OCI-LY7 (cell line): ENCODE data around the gene OAF. TPM values are rescaled to one million over a fixed set of nuclear protein-coding genes. Genes with fewer than 3 reads are reported as not detected.

Source experiments
- BruUV-seq: library from RNA; stranded (reverse); fragments of 400-500 nt; replicated peaks from 2 replicates; lab custom pipeline; 2021; lab: Mats Ljungman, UMichigan
- CTCF ChIA-PET: fragments of 300-600 bp; sonication (Branson Sonifier 250); formaldehyde crosslinking; loops from one replicate; lab custom pipeline; 2022; ENCODE audit warnings: antibody characterized with exemption; ENCODE audit not compliant: unreplicated experiment; lab: Charles Lee
- POLR2A ChIA-PET: fragments of 300-600 bp; sonication (Branson Sonifier 250); formaldehyde crosslinking; loops from one replicate; lab custom pipeline; 2022; ENCODE audit warnings: antibody characterized with exemption; lab: Charles Lee
- DNase-seq: peaks from one replicate; pipeline ENCODE4 v3.0.0-alpha.2; 2015; ENCODE audit warnings: low spot score
- H2AFZ ChIP-seq: fragments of 200-600 bp; sonication (generic), shearing (Covaris generic); 2 replicates; pipeline ENCODE4 v1.6.1; 2014; ENCODE audit warnings: mild to moderate bottlenecking, antibody characterized with exemption, low read length, moderate library complexity
- H3K27ac ChIP-seq: fragments of 200-600 bp; sonication (generic); 2 replicates; pipeline ENCODE4 v1.5.1; 2014; ENCODE audit warnings: mixed run types, low read depth, mild to moderate bottlenecking, moderate library complexity, low read length, inconsistent platforms; ENCODE audit not compliant: poor library complexity, severe bottlenecking
- H3K36me3 ChIP-seq: fragments of 200-600 bp; sonication (generic); 2 replicates; pipeline ENCODE4 v1.6.1; 2014; ENCODE audit warnings: mild to moderate bottlenecking, antibody characterized with exemption, low read length, moderate library complexity, mixed read lengths; ENCODE audit not compliant: insufficient read depth
- H3K4me1 ChIP-seq: fragments of 200-600 bp; sonication (generic); 2 replicates; pipeline ENCODE4 v1.5.1; 2014; ENCODE audit warnings: mild to moderate bottlenecking, low read length; ENCODE audit not compliant: insufficient read depth, poor library complexity, severe bottlenecking
- H3K4me2 ChIP-seq: fragments of 200-600 bp; sonication (generic); 2 replicates; pipeline ENCODE4 v1.6.1; 2014; ENCODE audit warnings: mild to moderate bottlenecking, low read length
- H3K4me3 ChIP-seq: fragments of 200-600 bp; sonication (generic); 2 replicates; pipeline ENCODE4 v1.5.1; 2014; ENCODE audit warnings: mild to moderate bottlenecking, low read depth, low read length; ENCODE audit not compliant: poor library complexity, severe bottlenecking
- H3K79me2 ChIP-seq: fragments of 200-600 bp; sonication (generic); 2 replicates; pipeline ENCODE4 v1.6.1; 2016; ENCODE audit warnings: low read depth, mild to moderate bottlenecking, low read length, moderate library complexity, mixed read lengths; ENCODE audit not compliant: insufficient read depth
- H3K9me2 ChIP-seq: fragments of 200-600 bp; sonication (generic); 2 replicates; pipeline ENCODE4 v1.6.1; 2016; ENCODE audit warnings: mild to moderate bottlenecking, low read length, mixed read lengths; ENCODE audit not compliant: insufficient read depth
- H3K9me3 ChIP-seq: fragments of 200-600 bp; sonication (generic); 2 replicates; pipeline ENCODE4 v1.6.1; 2014; ENCODE audit warnings: mild to moderate bottlenecking, mixed run types, low read length, mixed read lengths
- H4K20me1 ChIP-seq: fragments of 200-600 bp; sonication (generic); 2 replicates; pipeline ENCODE4 v1.6.1; 2014; ENCODE audit warnings: mild to moderate bottlenecking, antibody characterized with exemption, low read length, moderate library complexity, mixed read lengths; ENCODE audit not compliant: insufficient read depth
- EZH2phosphoT487 ChIP-seq: fragments of 200-600 bp; sonication (generic); IDR thresholded peaks from 2 replicates; pipeline ENCODE4 v1.6.1; 2018; ENCODE audit warnings: low read depth, borderline replicate concordance, mild to moderate bottlenecking, mixed run types, antibody characterized with exemption, low read length, moderate library complexity, mixed read lengths
- intact Hi-C: fragments of 100-400 bp; cut with micrococcal nuclease; formaldehyde crosslinking; loops from one replicate; pipeline ENCODE4 v1.10.0; 2022; ENCODE audit not compliant: unreplicated experiment
- total RNA-seq, 2 experiments: library from RNA; depleted of rRNA in 1 of 2; stranded (reverse); fragments of >200 nt in 1 of 2; shearing (Covaris generic) in 1 of 2; gene quantifications; 2 replicates each; pipeline ENCODE4 v1.2.3, GENCODE V29; 2014 to 2022
- TF ChIP-seq, protein P1 (sequence below): fragments of 200-600 bp; sonication (generic); conservative IDR thresholded peaks from 2 replicates; pipeline ENCODE4 v1.5.1; 2014; ENCODE audit warnings: mild to moderate bottlenecking, antibody characterized with exemption, low read length, moderate library complexity, mixed read lengths

Gene OAF
- total RNA-seq, 2 experiments from 2014 or later, result 3.4 to 3.8 TPM

DNA sequence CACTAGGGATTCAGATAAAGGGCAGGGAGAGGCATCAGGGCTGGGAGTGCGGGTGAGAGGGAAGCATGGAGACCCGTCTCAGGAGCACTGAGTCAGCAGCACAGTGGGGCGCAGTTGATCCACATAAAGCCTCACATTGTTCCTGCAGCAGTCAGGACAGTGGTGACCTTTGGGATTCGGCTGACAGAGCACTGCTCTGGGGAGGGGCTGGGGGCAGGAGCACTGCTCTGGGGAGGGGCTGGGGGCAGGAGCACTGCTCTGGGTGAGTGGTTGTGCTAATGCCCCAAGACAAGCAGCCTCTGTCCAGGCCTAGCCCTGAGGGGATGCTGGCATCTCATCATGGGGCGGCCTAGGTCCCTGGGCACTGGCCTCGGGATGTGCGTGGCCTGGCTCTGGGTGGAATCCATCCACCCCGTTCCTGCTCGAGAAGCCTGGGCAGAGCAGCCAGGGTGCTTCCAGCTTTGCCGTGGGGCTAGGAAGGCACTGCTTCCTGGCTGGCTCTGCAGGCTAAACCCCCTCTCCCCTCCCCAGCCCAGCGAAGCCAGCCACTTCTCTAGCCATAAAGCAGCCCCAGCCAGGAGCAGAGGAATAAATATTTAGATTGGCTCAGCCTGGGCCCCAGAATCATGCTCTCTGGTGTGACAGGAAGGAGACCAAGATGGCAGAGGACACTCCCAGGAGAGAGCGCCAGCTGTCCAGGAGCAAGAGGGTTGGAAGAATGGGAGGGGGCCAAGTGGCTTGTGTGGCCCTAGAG lies 7.3 kb downstream of the OAF start:
- no peak for TF ChIP-seq EZH2phosphoT487
- TF ChIP-seq, protein P1, sequence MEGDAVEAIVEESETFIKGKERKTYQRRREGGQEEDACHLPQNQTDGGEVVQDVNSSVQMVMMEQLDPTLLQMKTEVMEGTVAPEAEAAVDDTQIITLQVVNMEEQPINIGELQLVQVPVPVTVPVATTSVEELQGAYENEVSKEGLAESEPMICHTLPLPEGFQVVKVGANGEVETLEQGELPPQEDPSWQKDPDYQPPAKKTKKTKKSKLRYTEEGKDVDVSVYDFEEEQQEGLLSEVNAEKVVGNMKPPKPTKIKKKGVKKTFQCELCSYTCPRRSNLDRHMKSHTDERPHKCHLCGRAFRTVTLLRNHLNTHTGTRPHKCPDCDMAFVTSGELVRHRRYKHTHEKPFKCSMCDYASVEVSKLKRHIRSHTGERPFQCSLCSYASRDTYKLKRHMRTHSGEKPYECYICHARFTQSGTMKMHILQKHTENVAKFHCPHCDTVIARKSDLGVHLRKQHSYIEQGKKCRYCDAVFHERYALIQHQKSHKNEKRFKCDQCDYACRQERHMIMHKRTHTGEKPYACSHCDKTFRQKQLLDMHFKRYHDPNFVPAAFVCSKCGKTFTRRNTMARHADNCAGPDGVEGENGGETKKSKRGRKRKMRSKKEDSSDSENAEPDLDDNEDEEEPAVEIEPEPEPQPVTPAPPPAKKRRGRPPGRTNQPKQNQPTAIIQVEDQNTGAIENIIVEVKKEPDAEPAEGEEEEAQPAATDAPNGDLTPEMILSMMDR, result no peak
- no peaks in the 10 kb centered on the region for H3K36me3 ChIP-seq
- BruUV-seq, result no TSS peak
- H3K4me1 ChIP-seq, result no peaks in the 10 kb centered on the region
- no peak overlapping the region for H2AFZ ChIP-seq
- no peak overlapping the region for H3K4me3 ChIP-seq
- no peak overlapping the region for H3K27ac ChIP-seq
- H4K20me1 ChIP-seq, result no peaks in the 10 kb centered on the region
- no peaks in the 10 kb centered on the region for H3K9me3 ChIP-seq
- ChIA-PET POLR2A (no interaction called here), CTCF (interaction anchor here (0.6 kb wide), 1 partner anchor 83 kb away, joined by 3 read pairs; no protein-coding TSS in a partner anchor)
- no peaks in the 10 kb centered on the region for H3K9me2 ChIP-seq
- intact Hi-C loops, result no loop called here
- H3K4me2 ChIP-seq, result no peak overlapping the region
- H3K79me2 ChIP-seq, result no peaks in the 10 kb centered on the region
- no peak for DNase-seq

DNA sequence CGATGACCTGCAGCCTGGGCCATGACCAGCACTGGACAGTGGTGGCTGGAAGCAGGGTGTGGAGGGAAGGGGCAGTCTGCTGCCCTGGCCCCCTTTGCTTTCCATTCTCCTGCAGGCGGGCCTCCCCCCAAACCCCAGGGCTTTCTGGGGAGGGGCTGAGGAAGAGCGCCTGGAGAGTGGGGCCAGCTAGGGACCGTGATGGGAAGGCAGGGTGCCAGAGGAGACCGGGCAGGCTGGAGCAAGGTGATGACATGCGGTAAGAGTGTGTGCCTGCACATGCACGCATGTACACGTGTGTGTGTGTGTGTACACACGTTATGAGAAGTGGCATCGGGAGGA lies 7.8 kb downstream of the OAF start:
- no peak overlapping the region for H3K27ac ChIP-seq

More for the DNA sequence above, 7.8 kb downstream of the OAF start:
- Histone ChIP-seq H3K9me2 (no peaks in the 10 kb centered on the region), H4K20me1 (no peaks in the 10 kb centered on the region), H3K4me1 (no peaks in the 10 kb centered on the region), H3K9me3 (no peaks in the 10 kb centered on the region), H2AFZ (no peak overlapping the region), H3K4me3 (no peak overlapping the region), H3K36me3 (no peaks in the 10 kb centered on the region), H3K79me2 (no peaks in the 10 kb centered on the region), H3K4me2 (no peak overlapping the region)
- intact Hi-C loops, result no loop called here
- no TSS peak for BruUV-seq
- ChIA-PET POLR2A (no interaction called here), CTCF (interaction anchor here (0.6 kb wide), 1 partner anchor 83 kb away, joined by 3 read pairs; no protein-coding TSS in a partner anchor)
- TF ChIP-seq, protein P1, result no peak
- no peak for TF ChIP-seq EZH2phosphoT487
- DNase-seq, result no peak
